Mesodermal cell (in vitro differentiated cells): ENCODE results near the gene DCHS1. TPM values are rescaled to one million over a fixed set of nuclear protein-coding genes. Genes with fewer than 3 reads are reported as not detected.
"Not testable (repeated sequence)": the region's sequence is repeated elsewhere in the genome, so short reads cannot be mapped to it uniquely, and the experiment has no call there.

ENCODE experiments used
- H3K27ac ChIP-seq: 2 replicates; pipeline ENCODE4 v1.7.0; 2013; ENCODE audit warnings: mild to moderate bottlenecking, low read depth, low read length, moderate library complexity; ENCODE audit not compliant: severe bottlenecking
- H3K36me3 ChIP-seq: 2 replicates; pipeline ENCODE4 v1.7.1; 2013; ENCODE audit warnings: mild to moderate bottlenecking, low read length, moderate library complexity; ENCODE audit not compliant: control insufficient read depth, insufficient read depth
- H3K4me1 ChIP-seq: one replicate; pipeline ENCODE4 v1.7.1; 2013; ENCODE audit warnings: mild to moderate bottlenecking, low read length; ENCODE audit not compliant: insufficient read depth, control insufficient read depth, poor library complexity, severe bottlenecking
- H3K4me3 ChIP-seq: 2 replicates; pipeline ENCODE4 v1.7.0; 2013; ENCODE audit warnings: low read length, control low read depth, mild to moderate bottlenecking; ENCODE audit not compliant: insufficient read depth, poor library complexity, severe bottlenecking; ENCODE audit errors: extremely low read depth
- H3K9me3 ChIP-seq: 2 replicates; pipeline ENCODE4 v1.7.1; 2013; ENCODE audit warnings: mild to moderate bottlenecking, low read length, moderate library complexity; ENCODE audit not compliant: control insufficient read depth
- WGBS, 2 experiments: methylation state at CpG; one replicate each; pipeline ENCODE4 v1.1.5; 2013; ENCODE audit warnings: missing lambda C conversion rate in 2 of 2; ENCODE audit not compliant: insufficient coverage in 2 of 2; 5-methylcytosine and 5-hydroxymethylcytosine counted together
- polyA plus RNA-seq, 2 experiments: library from polyadenylated mRNA; stranded (reverse); fragments of 50-300 nt; gene quantifications; one replicate each; pipeline ENCODE4 v1.2.3, GENCODE V29; 2013

The DCHS1 gene, protein sequence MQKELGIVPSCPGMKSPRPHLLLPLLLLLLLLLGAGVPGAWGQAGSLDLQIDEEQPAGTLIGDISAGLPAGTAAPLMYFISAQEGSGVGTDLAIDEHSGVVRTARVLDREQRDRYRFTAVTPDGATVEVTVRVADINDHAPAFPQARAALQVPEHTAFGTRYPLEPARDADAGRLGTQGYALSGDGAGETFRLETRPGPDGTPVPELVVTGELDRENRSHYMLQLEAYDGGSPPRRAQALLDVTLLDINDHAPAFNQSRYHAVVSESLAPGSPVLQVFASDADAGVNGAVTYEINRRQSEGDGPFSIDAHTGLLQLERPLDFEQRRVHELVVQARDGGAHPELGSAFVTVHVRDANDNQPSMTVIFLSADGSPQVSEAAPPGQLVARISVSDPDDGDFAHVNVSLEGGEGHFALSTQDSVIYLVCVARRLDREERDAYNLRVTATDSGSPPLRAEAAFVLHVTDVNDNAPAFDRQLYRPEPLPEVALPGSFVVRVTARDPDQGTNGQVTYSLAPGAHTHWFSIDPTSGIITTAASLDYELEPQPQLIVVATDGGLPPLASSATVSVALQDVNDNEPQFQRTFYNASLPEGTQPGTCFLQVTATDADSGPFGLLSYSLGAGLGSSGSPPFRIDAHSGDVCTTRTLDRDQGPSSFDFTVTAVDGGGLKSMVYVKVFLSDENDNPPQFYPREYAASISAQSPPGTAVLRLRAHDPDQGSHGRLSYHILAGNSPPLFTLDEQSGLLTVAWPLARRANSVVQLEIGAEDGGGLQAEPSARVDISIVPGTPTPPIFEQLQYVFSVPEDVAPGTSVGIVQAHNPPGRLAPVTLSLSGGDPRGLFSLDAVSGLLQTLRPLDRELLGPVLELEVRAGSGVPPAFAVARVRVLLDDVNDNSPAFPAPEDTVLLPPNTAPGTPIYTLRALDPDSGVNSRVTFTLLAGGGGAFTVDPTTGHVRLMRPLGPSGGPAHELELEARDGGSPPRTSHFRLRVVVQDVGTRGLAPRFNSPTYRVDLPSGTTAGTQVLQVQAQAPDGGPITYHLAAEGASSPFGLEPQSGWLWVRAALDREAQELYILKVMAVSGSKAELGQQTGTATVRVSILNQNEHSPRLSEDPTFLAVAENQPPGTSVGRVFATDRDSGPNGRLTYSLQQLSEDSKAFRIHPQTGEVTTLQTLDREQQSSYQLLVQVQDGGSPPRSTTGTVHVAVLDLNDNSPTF (N-terminal part only)
- 61.7 TPM for polyA plus RNA-seq (2013, experiment 1 of 2)
- polyA plus RNA-seq (2013, experiment 2 of 2): 45.3 TPM

DNA sequence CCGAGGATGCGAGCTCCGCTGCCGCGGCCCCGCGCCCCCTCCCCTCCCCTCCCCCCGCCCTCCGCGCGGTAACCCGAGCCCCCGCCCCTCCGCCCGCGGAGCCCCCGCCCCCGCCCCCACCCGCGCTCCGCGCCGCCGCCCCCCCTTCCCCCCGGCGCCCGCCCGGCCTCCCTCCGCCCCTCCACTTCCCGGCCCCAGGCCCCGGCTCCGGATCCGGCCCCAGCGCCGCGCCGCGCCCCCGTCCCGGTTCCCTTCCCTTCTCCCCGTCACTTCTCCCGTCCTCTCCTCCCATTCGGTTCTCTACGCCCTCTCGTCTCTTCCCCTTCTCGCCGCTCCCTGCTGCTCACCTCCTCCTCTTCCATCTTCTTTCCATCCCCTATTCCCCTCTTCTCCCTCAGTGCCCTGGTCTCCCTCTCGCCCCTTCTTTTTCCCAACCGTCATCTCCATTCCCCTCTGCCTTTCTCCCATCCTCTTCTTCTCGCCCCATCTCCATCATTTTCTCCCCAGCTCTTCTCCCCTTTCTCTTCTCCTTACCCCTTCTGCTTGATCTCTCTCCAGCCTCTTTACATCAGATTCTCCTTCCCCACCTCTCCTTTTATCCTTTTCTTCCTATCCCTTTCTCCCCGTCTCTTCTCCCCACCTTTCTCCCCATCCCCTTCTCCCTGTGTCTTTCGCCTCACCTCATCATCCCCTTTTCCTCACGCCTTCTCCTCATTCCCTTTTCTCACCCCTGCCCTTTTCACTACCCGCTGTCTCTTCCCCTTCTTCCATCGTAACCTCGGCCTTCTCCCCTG is at the start of gene DCHS1:
TSS of gene DCHS1 (minus strand) at position 20 of the 794 bp plus-strand sequence. CDS start 14,196 bp downstream, outside the sequence.
- H3K4me3 ChIP-seq: peak within 1 kb of the TSS; percentile 54
- H3K27ac ChIP-seq: peak within 1 kb of the TSS; percentile 43
- H3K36me3 ChIP-seq: peaks cover 8% of the 10 kb centered on the region
- H3K4me1 ChIP-seq: peaks cover 25% of the 10 kb centered on the region
- H3K9me3 ChIP-seq: no peaks in the 10 kb centered on the region
- 5 to 6% methylated on average over 22 to 25 of the region's 56 CpGs for WGBS, 2 experiments

DNA sequence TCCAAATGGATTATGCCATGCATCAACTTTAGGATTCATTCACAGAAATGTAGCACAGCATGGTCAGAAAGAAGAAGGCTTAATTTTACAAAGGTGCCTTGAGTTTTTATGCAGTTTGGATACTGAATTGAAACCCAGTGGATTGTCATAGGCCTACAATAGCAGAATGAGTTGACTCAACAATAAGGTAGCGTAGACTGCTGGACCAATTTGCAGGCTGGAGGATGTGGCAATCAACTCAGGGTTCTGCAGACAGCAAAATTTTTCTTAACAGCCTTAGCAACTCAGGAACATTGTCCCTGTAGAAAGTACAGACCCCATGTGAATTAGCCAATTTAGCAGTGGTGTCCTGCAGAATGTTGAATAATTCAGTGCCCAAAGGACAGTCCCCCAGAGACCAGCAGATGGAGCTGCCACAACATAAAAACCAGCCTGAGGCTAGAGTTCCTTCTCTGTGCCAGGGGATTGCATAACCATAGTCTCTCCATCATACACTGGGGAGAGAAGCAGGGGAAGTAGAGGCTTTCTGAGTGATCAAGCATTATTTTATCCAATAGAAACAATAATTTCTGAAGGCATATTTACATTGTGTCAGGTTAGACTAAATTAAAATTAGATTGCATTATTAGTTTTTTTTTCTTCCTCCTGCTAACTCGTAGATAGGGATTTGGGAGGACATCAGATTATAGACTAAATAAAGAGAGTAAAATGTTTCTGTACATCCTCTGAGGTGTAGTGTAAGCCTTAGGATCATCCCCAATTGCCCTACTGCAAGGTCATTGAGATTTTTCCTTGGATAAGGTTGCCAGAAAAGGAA is 47.8 kb upstream of the DCHS1 start:
- no peaks in the 10 kb centered on the region for H3K9me3 ChIP-seq
- no peaks in the 10 kb centered on the region for H3K36me3 ChIP-seq
- H3K27ac ChIP-seq: no peak overlapping the region
- no peak overlapping the region for H3K4me3 ChIP-seq
- 100% methylated on average over 1 of the region's 2 CpGs for WGBS, 2 experiments
- H3K4me1 ChIP-seq: no peaks in the 10 kb centered on the region

DNA sequence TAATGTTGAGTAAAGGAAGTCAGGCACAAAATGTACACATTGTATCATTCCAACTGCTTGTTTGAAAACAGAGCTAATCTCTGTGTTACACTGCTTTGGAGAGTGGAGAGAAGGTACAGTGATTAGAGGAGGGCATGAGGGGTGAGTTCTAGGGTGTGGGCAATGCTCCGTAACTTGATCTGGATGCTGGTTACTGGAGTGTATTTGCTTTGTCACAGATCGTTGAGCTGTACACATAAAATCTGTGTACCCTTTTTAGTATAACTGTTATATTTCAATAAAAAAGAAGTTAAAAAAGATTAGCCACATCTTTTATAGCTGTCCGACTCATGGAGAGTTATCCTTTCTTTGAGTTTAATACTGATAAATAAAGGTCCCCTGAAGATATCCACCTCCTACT is 46.3 kb upstream of the DCHS1 start:
- not testable (repeated sequence) for H3K36me3 ChIP-seq, H3K4me3 ChIP-seq, H3K27ac ChIP-seq, H3K9me3 ChIP-seq, H3K4me1 ChIP-seq
- WGBS, 2 experiments: no CpG with 5 or more reads among the region's 3 CpGs

DNA sequence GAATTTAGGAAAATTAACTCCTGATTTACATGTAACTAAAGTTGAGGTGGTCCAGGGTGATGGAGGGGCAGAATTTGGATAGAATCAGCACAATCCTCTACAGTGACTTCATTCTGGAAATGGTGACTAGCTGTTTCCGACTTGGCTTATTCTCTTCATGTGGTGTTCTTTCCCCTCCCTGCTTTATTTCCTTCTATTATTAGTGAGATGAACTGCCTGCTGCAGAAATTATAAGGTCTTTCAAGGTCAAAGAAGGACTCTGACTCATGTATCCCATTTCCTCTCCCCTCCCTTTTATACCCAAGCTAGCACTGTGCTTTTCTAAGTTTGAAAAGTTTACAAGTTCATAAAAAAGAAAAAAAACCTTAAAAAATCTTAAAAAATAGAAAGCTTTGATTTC is 39.8 kb upstream of the DCHS1 start:
- Histone ChIP-seq H3K4me1 (no peaks in the 10 kb centered on the region), H3K27ac (no peak overlapping the region), H3K9me3 (no peaks in the 10 kb centered on the region), H3K4me3 (no peak overlapping the region), H3K36me3 (no peaks in the 10 kb centered on the region)
- 100% methylated on average over 1 of the region's 1 CpG; no CpG with 5 or more reads in 1 of the 2 experiments for WGBS, 2 experiments

DNA sequence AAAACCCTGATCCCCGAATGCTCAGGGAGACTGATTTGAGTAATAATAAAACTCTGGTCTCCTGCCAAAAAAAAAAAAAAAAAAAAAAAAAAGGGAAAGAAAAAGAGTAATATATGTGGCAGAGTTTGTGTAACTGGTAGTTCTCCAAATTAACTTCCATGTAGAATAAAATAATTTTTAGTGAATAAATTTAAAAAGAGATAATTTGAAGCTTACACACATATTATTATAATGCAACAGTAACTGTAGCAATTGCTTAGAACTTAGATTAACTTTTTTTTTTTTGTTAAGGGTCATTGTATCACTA is 38.6 kb upstream of the DCHS1 start:
- no CpG with 5 or more reads among the region's 1 CpG for WGBS, 2 experiments
- no peaks in the 10 kb centered on the region for H3K4me1 ChIP-seq
- no peak overlapping the region for H3K4me3 ChIP-seq
- no peaks in the 10 kb centered on the region for H3K36me3 ChIP-seq
- no peak overlapping the region for H3K27ac ChIP-seq
- no peaks in the 10 kb centered on the region for H3K9me3 ChIP-seq

DNA sequence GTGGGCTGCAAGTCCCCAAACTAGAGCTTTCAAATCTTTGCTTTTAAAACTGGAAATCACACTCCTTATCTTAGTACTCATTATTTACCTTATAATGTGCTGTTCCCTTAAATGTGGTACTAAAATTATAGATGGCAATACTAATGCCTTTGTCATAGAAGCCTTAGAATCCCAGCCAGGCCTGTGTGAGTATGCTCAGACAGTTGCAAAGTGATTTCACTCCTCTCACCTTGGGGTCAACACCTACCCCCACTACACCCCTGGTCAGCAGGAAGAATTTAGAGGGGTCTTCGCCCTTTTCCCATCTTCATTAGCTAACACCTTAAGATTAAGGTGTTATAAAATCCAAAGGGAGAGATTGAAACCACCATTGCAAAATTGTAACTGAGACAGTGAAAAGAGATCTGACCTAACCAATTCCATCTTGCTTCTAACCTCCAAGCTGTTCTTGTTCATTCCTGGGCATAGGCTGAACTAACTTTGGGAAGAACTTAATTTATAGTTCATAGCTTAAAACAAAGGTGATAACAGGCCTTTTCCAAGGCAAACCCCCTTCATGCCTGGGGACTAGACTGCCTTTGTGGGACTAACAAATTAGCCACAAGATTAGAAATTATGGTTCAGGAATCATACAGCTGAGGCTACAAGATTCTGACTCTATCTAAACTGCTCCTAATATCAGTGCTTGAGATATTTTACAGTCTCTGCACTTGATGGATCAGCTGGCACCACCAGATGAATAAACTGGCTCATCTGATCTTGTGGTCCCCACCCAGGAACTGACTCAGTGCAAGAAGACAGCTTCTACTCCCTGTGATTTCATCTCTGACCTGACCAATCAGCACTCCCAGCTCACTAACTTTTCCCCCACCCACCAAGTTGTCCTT is 38.0 kb upstream of the DCHS1 start:
- WGBS, 2 experiments: no CpG with 5 or more reads among the region's 1 CpG
- no peaks in the 10 kb centered on the region for H3K9me3 ChIP-seq
- no peaks in the 10 kb centered on the region for H3K4me1 ChIP-seq
- no peaks in the 10 kb centered on the region for H3K36me3 ChIP-seq
- no peak overlapping the region for H3K27ac ChIP-seq
- no peak overlapping the region for H3K4me3 ChIP-seq

DNA sequence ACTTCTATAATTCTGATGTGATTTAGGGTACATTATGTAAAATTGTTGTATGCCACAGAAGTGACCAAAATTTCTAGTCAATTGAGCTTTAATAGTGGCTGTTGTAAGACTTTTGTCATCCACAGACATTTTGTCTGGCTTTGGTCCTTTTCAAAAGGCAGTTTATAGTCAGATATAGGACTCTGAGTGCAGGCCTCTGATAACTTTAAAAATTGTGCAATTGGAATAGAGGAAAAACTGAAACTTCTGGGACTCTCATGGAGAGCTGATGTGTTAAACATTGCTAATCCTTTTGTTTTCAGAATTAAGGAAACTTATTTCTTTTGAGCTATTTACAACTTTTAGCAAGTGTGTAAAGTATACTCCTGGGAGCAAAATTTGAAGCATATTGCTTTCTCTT is 36.5 kb upstream of the DCHS1 start:
- no peaks in the 10 kb centered on the region for H3K9me3 ChIP-seq
- H3K27ac ChIP-seq: no peak overlapping the region
- no peak overlapping the region for H3K4me3 ChIP-seq
- no peaks in the 10 kb centered on the region for H3K36me3 ChIP-seq
- no peaks in the 10 kb centered on the region for H3K4me1 ChIP-seq

DNA sequence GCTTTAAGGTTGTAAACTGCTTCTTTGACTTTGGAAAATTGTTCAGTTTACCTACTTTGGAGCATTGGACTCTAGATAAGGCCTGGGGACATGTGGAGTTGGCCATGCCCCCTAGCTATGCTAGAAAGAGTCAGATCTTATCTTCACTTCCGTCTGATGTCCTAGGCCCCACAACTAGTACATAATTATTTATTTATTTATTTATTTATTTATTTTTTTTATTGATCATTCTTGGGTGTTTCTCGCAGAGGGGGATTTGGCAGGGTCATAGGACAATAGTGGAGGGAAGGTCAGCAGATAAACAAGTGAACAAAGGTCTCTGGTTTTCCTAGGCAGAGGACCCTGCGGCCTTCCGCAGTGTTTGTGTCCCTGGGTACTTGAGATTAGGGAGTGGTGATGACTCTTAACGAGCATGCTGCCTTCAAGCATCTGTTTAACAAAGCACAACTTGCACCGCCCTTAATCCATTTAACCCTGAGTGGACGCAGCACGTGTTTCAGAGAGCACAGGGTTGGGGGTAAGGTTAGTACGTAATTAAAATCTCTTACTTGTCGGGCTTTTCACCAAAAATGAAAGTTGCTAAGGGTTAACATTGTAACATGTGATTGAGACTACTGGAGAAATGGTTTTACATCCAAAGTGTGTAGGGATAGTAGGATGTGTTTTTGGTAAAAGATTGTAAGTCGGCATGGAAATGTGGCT is 35.0 kb upstream of the DCHS1 start:
- H3K9me3 ChIP-seq, H3K4me1 ChIP-seq, H3K27ac ChIP-seq, H3K4me3 ChIP-seq, H3K36me3 ChIP-seq: not testable (repeated sequence)
- 76 to 95% methylated on average over 3 to 4 of the region's 11 CpGs for WGBS, 2 experiments

DNA sequence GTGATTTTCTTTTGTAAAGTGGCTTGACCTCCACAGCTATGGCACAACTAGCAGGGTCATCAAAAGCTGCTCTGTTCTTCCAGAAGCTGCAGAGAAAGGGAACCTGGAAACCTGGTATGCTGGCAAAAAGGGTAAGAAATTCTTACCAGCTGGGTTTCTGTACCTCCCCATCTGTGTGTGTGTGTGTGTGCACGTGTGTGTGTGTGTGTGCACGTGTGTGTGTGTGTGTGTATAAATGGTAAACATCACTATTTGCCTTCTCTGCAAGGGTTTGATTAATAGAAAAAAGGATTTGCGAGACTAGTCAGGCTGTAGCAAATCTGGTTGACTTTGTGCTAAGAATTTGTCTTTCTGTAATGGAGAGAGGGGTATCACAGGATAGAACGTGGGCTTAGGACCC is 32.3 kb upstream of the DCHS1 start:
- Histone ChIP-seq H3K9me3 (no peaks in the 10 kb centered on the region), H3K36me3 (no peaks in the 10 kb centered on the region)
- 50 to 95% methylated on average over 1 to 2 of the region's 4 CpGs for WGBS, 2 experiments

More for the DNA sequence above, 32.3 kb upstream of the DCHS1 start:
- no peak overlapping the region for H3K4me3 ChIP-seq
- H3K27ac ChIP-seq: no peak overlapping the region
- no peaks in the 10 kb centered on the region for H3K4me1 ChIP-seq
